Measurements from ENCODE around the gene RRAGD.

Gene RRAGD

DNA sequence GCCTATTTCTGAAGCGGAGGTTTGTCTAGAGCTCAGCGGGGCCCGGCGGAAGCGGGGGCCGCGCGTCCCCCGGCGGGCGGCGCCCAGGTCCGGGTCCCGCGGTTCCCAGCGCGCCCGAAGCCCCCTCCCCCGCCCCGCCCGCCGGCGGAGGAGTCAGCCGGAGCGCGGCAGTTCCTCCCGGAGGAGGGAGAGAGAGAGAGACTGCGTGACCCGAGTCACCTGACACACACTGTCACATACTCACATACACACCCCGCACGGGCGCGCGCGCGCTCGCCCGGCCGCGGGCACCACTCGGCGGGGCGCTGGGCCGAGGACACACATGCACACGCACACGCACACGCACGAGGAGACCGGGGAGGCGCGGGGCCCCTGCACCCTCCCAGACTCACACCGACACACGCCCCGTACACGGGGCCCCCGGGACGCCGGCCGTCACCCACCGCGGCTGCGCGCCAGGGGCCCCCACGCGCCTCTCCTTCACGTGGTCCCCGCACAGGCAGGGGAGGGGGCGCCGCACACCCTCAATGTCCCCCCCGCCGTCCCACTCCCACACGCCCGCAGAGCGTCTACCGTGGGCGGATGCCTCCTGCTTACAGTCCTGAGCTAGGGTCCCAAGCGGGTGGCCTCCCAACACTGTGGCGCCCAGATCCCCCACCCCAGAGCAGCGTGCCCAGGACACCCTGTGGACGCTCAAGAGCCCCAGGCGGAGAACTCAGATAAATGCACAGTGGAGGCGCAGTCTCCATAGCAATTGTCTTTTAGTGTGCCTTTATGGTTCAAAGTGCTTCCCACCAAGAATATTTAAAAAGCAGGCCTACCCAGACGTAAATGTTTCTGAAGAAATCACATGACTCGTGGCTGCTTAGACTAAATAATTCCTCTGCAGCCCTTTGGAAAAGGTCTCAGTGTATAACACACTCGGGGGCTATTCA, at the start of gene RRAGD (continued):
- TF ChIP-seq, protein P1, sequence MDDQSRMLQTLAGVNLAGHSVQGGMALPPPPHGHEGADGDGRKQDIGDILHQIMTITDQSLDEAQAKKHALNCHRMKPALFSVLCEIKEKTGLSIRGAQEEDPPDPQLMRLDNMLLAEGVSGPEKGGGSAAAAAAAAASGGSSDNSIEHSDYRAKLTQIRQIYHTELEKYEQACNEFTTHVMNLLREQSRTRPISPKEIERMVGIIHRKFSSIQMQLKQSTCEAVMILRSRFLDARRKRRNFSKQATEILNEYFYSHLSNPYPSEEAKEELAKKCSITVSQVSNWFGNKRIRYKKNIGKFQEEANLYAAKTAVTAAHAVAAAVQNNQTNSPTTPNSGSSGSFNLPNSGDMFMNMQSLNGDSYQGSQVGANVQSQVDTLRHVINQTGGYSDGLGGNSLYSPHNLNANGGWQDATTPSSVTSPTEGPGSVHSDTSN (CRISPR knock-in tag; IDR thresholded peaks at IDR 0.05) = peak; percentile 25; the same call in 1 of the 2 replicates
- TF ChIP-seq, protein P2, sequence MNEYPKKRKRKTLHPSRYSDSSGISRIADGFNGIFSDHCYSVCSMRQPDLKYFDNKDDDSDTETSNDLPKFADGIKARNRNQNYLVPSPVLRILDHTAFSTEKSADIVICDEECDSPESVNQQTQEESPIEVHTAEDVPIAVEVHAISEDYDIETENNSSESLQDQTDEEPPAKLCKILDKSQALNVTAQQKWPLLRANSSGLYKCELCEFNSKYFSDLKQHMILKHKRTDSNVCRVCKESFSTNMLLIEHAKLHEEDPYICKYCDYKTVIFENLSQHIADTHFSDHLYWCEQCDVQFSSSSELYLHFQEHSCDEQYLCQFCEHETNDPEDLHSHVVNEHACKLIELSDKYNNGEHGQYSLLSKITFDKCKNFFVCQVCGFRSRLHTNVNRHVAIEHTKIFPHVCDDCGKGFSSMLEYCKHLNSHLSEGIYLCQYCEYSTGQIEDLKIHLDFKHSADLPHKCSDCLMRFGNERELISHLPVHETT (tag by site-specific recombination; IDR thresholded peaks at IDR 0.05) = no peak
- TF ChIP-seq, protein P3, sequence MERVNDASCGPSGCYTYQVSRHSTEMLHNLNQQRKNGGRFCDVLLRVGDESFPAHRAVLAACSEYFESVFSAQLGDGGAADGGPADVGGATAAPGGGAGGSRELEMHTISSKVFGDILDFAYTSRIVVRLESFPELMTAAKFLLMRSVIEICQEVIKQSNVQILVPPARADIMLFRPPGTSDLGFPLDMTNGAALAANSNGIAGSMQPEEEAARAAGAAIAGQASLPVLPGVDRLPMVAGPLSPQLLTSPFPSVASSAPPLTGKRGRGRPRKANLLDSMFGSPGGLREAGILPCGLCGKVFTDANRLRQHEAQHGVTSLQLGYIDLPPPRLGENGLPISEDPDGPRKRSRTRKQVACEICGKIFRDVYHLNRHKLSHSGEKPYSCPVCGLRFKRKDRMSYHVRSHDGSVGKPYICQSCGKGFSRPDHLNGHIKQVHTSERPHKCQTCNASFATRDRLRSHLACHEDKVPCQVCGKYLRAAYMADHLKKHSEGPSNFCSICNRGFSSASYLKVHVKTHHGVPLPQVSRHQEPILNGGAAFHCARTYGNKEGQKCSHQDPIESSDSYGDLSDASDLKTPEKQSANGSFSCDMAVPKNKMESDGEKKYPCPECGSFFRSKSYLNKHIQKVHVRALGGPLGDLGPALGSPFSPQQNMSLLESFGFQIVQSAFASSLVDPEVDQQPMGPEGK (tag by site-specific recombination; IDR thresholded peaks at IDR 0.05) = peak; percentile 98
- TF ChIP-seq ZBTB1 (tag by site-specific recombination; IDR thresholded peaks at IDR 0.05) = no peak
- TF ChIP-seq SCRT2 (tag by site-specific recombination; IDR thresholded peaks at IDR 0.05) = no peak

DNA sequence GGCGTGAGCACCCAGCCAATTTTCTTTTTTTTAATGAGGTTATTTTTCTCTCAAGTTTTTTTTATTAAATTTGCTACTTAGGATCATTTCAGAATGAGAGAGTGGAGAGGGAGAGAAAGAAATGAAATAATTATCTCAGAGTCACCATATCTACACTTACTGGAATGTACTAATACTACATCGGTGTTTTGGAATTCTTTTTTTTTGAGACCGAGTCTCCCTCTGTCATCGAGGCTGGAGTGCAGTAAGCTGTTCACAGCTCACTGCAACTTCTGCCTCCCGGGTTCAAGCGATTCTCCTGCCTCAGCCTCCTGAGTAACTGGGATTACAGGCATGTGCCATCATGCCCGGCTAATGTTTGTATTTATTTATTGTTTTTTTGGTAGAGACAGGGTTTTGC, 48.6 kb upstream of the RRAGD start:
- H3K4me3 ChIP-seq (ENCODE audit: low read depth, low read length) = no peak overlapping the region
- H3K27ac ChIP-seq (ENCODE audit: extremely low read depth, low read depth, low read length) = no peak overlapping the region
- H3K36me3 ChIP-seq (ENCODE audit: control insufficient read depth in 2 of 2, insufficient read depth in 1 of 2, low read length in 2 of 2) = no peaks in the 10 kb centered on the region
- CTCF ChIA-PET = no interaction called here
- no peaks in the 10 kb centered on the region for H3K4me1 ChIP-seq (ENCODE audit: control insufficient read depth, insufficient read depth, low read length)
- H3K9me3 ChIP-seq (ENCODE audit: control insufficient read depth, insufficient read depth, low read depth, low read length) = no peaks in the 10 kb centered on the region
- POLR2A ChIA-PET = no interaction called here
- TF ChIP-seq PRDM1 (tag by site-specific recombination; IDR thresholded peaks at IDR 0.05) (no peak), ZBTB17 (tag by site-specific recombination; IDR thresholded peaks at IDR 0.05) (peak; percentile 42; the same call in 1 of the 2 replicates), ZNF768 (tag by site-specific recombination; IDR thresholded peaks at IDR 0.05) (no peak), ZNF600 (tag by site-specific recombination; IDR thresholded peaks at IDR 0.05) (peak; percentile 65), REPIN1 (tag by site-specific recombination; IDR thresholded peaks at IDR 0.05; ENCODE audit: low read depth) (no peak), ZNF16 (tag by site-specific recombination; IDR thresholded peaks at IDR 0.05; ENCODE audit: low read depth) (no peak)
- TF ChIP-seq, protein P4, sequence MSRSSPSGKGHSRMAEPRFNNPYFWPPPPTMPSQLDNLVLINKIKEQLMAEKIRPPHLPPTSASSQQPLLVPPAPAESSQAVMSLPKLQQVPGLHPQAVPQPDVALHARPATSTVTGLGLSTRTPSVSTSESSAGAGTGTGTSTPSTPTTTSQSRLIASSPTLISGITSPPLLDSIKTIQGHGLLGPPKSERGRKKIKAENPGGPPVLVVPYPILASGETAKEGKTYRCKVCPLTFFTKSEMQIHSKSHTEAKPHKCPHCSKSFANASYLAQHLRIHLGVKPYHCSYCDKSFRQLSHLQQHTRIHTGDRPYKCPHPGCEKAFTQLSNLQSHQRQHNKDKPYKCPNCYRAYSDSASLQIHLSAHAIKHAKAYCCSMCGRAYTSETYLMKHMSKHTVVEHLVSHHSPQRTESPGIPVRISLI (tag by site-specific recombination; IDR thresholded peaks at IDR 0.05) = 0 out of 2 replicates have a peak, but pooled peaks have one; percentile 34
- TF ChIP-seq, protein P5, sequence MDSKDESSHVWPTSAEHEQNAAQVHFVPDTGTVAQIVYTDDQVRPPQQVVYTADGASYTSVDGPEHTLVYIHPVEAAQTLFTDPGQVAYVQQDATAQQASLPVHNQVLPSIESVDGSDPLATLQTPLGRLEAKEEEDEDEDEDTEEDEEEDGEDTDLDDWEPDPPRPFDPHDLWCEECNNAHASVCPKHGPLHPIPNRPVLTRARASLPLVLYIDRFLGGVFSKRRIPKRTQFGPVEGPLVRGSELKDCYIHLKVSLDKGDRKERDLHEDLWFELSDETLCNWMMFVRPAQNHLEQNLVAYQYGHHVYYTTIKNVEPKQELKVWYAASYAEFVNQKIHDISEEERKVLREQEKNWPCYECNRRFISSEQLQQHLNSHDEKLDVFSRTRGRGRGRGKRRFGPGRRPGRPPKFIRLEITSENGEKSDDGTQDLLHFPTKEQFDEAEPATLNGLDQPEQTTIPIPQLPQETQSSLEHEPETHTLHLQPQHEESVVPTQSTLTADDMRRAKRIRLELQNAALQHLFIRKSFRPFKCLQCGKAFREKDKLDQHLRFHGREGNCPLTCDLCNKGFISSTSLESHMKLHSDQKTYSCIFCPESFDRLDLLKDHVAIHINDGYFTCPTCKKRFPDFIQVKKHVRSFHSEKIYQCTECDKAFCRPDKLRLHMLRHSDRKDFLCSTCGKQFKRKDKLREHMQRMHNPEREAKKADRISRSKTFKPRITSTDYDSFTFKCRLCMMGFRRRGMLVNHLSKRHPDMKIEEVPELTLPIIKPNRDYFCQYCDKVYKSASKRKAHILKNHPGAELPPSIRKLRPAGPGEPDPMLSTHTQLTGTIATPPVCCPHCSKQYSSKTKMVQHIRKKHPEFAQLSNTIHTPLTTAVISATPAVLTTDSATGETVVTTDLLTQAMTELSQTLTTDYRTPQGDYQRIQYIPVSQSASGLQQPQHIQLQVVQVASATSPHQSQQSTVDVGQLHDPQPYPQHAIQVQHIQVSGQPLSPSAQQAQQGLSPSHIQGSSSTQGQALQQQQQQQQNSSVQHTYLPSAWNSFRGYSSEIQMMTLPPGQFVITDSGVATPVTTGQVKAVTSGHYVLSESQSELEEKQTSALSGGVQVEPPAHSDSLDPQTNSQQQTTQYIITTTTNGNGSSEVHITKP (tag by site-specific recombination; IDR thresholded peaks at IDR 0.05) = peak; percentile 38
